Glomerular endothelial cell (primary cell): ENCODE results near the gene TMIGD2. TPM values are rescaled to one million over a fixed set of nuclear protein-coding genes. Genes with fewer than 3 reads are reported as not detected.
"Not testable (repeated sequence)": the region's sequence is repeated elsewhere in the genome, so short reads cannot be mapped to it uniquely, and the experiment has no call there.

ENCODE experiments used
- DNase-seq: peaks from one replicate; pipeline ENCODE4 v3.0.0-alpha.2; 2011; ENCODE audit warnings: low read depth, low spot score; ENCODE audit errors: extremely low read depth
- total RNA-seq: library from RNA; depleted of rRNA; stranded (reverse); fragments of >200 nt; gene quantifications from 2 replicates; pipeline ENCODE4 v1.2.3, GENCODE V29; 2015

Gene TMIGD2
- total RNA-seq, 1 donor from 2014 or later, result 0.18 TPM

DNA sequence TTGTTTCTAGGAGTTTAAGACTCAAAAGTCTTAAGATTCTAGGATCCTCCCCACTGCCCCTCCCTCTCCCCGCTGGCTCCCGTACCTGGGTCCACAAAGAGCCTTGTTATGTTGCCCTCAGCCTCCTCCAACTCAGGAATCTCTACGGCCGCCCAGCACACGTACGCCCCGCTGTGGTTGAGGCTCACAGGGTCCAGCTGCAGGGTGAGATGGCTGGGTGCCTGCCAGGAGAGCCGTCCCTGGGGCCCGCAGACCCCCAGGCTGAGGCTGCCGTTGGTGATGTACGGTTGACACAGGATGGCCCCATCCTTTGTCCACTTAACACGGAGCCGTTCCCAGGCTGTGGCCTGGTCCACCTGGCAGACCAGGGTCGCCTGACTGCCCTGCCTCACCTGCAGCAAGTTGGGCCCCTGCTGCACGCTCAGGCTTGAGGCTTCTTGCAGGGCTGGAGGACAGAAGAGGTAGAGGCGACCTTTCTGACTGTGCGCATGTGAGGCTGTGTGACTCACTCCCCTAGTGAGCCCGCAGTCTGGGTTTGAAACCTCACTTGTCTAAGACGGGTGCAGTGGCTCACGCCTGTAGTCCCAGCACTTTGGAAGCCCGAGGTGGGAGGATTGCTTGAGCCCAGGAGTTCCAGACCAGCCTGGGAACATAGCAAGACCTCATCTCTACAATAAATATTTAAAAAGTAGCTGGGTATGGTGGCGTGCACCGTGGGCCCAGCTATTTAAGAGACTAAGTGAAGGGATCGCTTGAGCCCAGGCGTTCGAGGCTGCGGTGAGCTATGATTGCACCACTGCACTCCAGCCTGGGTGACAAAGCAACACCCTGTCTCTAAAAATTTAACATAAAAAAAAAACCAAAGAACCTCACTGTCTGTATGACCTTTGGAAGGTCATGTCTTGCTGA, 4.0 kb downstream of the TMIGD2 start:
- DNase-seq, result no peak

DNA sequence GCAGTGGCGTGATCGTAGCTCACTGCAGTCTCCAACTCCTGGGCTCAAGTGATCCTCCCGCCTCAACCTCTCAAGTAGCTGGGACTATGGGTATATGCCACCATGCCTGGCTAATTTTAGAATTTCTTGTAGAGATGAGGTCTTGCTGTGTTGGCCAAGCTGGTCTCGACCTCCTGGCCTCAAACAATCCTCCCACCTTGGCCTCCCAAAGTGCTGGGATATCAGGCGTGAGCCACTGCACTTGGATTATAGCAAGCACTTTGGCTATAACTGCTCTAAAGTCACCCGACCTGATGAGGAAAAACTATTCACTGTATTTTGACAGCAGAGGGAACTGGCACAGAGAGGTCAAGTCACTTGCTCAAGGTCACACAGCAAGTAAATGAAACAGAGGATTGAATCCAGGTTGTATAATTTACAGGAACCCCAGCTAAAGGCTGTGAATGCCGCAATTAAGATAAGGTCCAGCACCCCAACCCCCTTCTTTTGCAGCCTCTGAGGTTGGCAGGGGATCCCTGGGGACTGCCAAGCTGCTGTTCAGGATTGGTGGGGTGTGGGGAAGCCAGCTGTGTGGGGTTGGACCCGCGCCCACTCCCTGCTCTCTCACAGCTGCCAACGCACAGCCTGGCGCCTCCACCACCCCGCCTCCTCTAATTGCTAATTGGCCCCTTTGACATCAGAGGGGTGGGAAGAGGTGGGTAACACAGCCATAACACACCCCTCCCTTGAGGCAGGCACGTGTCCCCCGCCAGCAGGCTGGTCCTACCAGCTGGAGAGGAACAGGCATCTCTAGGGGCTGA, 6.0 kb downstream of the TMIGD2 start:
- no peak for DNase-seq

DNA sequence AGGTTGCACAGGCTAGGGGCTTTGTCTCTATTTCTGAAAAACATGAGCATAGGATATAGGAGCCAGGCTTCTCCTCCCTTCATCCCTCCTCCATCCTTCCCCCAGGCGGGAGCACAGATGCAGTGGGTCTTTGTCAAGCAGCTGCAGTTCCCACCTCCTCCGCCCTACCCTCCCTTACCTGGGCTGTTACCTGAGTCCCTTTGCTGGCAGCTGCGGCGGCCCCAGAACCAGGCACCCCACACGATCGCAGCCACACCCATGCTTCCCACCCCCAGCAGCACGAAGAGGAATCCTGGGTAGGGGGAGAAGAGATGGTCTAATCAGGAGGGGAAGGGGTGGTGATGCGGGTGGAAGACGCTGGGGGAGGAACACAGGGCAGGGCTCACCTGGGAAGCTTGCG, 7.8 kb downstream of the TMIGD2 start:
- no peak for DNase-seq

DNA sequence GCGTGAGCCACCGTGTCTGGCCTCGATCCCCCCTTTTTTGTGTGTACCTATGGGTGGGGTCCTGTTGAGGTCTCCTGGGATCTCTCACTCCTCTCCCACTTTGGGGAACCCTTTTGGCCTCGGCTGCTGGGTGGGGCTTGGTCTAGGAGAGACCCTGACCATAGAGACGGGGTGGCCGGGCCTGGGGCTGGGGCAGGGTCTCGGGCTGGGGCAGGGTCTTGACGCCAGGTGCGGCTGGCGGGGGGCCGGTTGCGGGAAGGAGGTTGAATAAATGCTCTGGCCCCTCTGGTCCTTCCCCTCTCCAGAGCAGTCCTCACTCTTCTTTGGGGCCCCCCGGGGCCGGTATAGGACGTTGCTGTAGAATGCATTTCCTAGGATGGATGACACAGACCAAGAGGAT, 9.7 kb downstream of the TMIGD2 start:
- DNase-seq, result no peak

DNA sequence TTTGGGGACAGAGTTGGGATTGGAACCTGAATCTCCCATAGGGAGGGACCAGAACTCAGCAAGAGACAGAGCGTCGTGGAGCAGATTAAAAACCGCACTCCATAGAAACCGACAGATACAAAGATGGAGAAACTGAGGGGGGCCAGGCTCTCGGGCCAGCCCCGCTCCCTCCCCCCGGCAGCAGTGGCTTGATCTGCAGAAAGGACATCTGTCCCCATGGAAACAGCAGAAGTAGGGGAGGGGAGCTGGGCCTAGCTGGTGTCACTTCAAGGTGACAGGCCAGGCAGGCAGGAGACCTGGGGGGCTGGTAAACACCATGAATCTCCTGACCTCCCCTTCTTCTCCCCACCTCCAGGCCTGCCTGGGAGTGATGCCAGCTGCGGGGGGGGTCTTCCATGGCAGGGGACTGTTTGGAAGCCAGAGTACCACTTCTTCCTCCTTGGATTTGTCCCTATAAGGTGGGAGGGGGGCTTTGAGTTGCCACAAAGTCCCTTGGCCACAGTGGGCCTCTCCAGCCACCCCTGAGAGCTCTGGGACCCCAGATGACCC, 10.9 kb downstream of the TMIGD2 start:
- DNase-seq, result no peak

DNA sequence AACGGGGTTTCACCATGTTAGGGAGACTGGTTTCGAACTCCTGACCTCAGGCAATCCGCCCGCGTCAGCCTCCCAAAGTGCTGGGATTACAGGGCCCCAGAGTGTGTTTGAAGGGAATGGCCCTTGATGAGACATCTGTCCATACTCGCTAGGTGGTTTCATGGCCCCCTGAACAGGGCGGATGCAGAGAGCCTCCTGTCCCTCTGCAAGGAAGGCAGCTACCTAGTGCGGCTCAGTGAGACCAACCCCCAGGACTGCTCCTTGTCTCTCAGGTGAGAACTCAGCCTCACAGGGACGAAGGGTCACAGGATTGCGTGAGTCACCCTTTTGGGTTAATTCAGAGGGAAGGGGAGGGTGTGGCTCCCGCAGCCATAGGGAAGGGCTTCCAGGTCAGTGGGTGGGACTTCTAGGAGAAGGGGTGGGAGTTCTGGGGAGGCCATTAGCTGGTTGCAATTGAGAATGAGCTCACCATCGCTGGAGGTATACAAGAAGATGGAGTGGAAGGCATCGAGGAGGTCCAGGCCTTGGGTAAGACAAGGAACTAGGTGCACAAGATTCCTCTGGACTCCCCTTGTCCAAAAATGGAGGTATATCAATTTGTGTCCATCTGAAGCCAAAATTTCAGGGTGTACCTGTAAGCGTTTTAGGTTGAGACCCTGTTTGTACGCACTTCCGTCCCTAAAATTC, 14.0 kb downstream of the TMIGD2 start:
- no peak for DNase-seq

DNA sequence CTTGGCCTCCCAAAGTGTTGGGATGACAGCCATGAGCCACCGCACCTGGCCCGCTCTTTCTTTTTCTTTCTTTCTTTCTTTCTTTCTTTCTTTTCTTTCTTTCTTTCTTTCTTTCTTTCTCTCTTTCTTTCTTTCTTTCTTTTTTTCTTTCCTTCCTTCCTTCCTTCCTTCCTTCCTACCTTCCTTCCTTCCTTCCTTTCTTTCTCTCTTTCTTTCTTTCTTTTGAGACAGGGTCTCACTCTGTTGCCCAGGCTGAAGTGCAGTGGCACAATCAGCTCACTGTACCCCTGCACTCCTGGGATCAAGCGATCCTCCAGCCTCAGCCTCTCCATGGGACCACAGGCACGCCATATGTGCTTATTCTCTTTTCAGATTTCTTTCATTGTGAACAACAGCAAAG, 16.0 kb downstream of the TMIGD2 start:
- DNase-seq, result not testable (repeated sequence)

DNA sequence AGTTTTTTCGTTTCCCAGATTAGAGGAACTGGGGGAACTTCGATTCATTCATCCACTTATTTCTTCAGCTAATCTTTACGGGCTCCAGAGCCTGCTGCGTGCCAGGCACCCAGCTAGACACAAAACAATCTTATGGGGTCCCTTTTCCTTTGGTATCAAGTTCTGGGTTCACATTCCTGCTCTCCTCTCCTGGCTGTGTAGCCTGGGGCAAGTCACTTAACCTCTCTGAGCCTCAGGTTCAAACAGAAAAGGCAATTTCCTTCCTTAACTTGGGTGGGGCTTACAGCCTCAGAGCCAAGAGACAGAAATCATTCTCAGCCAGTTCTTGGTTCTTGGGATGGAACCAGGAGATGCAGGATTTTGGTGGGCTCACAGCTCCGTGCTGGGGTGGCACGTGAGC, 17.2 kb downstream of the TMIGD2 start:
- DNase-seq, result no peak

DNA sequence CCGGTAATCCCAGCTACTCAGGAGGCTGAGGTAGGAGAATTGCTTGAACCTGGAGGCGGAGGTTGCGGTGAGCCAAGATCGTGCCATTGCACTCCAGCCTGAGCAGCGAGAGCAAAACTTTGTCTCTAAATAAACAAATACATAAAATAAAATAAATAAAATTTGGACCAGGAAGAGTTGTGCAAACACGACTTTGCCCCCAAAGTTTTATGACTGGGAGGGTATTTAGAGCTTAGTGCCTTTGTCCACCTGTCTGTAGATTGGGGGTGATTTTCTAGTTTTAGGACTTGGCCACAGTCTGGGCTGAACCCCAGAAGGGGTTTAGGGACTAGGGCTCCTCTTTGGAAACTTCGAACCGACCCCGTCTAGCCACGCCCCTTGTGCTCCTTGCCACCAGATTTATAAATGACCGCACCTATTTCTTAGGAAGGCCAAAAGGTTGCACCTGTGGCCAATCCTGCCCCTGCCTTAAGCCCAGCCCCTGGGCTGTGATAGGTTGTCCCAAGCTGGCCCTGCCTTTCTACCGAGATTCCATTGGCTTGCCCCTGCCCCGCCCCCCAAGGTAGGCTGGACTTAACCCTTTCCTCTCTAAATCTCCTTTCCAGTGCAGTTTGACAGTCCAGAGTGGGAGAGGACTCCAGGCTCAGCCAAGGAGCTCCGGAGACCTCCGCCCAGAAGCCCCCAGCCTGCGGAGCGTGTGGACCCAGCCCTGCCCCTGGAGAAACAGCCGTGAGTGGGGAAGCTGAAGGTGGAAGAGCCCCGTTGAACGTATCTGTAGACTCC, 17.8 kb downstream of the TMIGD2 start:
- no peak for DNase-seq

DNA sequence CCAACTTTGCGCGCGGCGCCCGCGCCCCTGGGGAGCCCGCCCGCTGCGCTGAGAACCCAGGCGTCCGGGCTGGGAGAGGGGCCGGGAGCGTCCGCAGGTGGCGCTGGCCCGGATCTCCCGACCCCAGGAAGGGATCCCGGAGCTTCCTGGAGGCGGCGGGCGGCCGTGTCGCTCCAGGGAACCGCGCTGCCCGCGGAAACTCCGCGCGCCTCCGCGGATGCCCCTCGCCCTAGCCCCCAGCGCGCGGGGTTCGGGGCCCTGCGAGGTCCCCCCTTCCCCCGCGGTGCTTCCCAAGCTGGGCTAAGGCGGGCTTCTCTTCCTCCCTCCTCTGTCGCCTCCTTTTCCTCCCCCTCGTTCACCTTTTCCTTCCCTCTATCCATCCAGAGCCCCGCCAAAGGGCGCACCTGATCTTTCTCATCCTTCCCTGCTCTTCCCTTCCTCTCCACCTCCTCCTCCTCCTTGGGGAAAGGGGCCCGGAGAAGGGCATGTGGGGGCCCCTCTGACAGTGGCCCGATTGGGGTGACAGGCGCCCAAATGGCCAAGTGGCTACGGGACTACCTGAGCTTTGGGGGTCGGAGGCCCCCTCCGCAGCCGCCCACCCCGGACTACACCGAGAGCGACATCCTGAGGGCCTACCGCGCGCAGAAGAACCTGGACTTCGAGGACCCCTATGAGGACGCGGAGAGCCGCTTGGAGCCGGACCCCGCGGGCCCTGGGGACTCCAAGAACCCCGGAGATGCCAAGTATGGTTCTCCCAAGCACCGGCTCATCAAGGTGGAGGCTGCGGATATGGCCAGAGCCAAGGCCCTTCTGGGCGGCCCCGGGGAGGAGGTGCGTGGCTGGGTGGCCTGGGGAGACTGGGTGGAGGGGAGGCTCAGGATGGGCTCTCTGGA, 22.4 kb downstream of the TMIGD2 start:
- DNase-seq, result no peak

DNA sequence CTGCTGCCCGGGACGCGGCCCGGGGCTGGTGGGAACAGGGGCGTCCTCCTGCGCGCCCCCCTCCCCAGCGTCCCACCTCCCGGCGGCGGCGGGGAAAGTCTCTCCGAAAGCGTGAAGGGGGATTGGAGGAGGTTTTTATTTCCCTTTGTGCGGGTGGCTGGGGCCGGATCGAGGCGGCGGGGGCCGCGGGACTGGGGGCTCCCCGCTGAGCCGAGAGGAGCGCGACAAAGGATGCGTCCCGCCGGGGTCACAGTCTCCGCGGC, 23.0 kb downstream of the TMIGD2 start:
- no peak for DNase-seq

DNA sequence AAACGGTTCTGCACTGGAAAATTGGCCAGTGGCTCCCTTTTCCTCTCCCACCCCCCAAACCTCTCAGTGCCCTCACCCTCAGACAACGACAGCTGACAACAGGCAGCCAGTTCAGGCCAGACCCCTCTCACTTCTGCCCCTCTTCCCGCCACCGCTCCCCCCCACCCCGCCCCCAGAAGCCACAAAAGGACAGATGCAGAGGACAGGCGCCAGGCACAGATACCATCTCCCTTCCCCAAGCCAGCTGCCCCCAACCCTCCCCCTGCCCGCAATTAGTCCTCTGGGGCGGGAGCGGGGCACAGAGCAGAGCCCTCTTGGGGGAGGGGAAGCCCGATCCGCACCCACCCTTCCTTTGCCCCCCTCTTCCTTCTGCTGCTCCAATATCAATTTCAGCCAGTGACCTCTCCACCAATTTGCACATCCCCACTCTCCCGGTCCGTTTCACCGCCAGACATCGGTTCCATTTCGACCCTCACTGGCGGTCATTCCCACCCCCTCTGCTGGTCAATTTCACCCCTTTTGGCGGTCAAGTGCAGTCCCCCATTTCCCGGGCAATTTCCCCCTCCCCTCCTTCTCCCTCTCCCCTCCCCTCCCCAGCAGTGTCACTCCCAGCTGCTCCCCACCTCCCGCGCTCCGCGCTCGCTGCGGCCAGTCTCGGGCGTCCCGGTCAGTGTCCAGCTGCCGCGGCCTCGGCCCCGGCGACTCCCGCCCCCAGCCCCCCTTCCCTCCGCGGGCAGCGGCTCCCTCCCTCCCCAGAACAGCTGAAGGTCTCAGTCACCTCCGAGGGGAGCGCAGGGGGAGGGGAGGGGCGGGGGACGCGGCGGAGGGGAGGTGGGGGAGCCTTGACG, 23.5 kb downstream of the TMIGD2 start, which contains the start of gene SHD:
Gene SHD, plus strand, starts transcription at position 848 of the 848 bp plus-strand sequence. CDS start 798 bp downstream, outside the sequence.
- DNase-seq, result no peak

DNA sequence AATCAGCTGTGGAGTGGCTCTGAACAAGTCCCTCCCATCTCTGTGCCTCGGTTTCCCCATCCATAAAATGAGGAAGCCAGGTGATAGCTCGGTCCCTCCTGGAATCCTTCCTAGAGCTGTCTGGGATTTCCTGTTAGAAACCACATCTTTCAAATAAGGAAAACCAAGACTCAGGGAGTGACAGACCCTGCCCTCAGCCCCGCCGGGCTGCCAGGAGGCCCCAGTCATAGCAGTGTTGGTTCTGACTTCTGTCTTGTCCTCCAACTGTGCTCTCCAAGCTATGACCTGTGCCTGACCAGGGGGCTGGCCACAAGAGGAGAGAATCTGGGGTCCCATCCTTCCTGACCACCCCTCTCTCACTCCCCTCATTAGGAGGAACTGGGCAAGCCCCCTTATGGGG, 24.2 kb downstream of the TMIGD2 start:
- no peak for DNase-seq

DNA sequence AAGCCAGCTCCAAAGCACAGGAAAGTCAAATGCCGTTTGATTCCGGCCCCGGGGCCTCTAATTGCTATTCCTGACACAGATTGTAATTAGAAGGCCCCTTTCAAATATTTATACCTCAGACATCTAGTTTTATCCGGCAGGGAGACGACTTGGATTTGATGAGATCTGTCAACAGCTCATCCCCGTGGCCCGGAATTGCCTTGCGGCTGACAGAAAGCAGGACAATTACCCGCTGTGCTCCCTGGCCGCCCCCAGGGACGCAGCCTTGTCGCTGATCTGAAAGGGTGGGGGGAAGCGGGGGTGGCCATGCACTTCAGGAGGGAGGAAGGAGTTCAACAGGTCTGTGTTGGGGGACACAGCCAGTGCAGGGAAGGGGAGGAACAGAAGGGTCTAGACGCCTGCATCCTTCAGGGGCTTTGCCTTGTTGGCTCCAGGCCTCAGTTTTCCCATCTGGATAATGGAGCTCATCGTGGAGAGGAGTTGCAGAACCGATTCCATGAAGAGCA, 24.9 kb downstream of the TMIGD2 start:
- DNase-seq, result no peak

DNA sequence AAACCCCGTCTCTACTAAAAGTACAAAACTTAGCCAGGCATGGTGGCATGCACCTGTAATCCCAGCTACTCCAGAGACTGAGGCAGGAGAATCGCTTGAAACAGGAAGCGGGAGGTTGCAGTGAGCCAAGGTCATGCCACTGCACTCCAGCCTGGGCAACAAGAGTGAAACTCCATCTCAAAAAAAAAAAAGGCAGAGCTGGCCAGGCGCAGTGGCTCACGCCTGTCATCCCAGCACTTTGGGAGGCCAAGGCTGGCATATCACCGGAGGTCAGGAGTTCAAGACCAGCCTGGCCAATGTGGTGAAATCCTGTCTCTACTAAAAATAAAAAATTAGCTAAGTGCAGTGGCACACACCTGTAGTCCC, 27.9 kb downstream of the TMIGD2 start:
- not testable (repeated sequence) for DNase-seq

DNA sequence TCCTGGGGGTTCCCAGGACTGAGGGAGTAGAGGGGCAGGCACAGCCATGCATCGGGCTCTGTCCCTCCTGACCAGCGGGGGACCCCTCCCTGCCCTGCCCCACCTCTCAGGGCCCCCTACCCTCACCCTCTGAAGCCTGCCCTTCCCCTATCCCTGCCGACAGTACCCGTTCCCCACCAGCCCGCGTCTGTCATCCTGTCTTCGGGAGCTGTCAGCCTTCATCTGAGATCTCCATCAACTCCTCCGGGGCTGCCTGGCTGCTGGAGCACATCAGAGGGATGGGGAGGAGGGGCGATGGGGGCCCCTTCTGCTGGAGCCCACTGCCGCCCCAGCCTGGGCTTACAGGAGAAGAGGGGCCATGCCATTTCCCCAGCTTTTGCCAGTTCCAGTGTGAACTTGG, 29.3 kb downstream of the TMIGD2 start:
- no peak for DNase-seq

DNA sequence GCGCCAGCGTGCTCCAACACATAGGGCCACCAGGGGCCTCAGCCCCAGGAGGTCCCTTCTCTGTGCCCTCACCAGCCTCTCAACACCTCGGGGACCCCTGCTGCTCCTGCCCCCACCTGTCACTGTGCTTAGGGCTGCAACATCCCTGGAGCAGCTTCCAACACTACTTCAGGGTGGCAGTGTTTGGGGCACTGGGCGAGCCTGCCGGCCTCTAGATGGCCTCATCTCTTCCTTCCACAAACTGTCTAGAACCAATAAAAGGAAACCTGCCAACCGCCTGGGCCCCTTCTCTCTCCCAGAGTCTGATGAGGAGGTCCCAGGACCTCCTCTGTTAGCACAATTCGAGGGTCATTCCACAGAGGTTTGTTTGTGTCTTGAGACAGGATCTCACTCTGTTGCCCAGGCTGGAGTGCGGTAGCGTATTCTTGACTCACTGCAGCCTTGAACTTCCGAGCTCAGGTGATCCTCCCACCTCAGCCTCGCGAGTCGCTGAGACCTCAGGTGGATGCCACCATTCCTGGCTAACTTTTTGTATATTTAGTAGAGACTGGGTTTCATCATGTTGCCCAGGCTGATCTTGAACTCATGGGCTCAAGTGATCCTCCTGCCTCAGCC, 33.3 kb downstream of the TMIGD2 start:
- no peak for DNase-seq
